HepG2 (cell line): ENCODE data around the gene MRPL38. TPM values are rescaled to one million over a fixed set of nuclear protein-coding genes. Genes with fewer than 3 reads are reported as not detected.

ENCODE experiments used
- KAT8 ChIP-seq: IDR thresholded peaks from 2 replicates; pipeline ENCODE4 v1.6.1; 2016; ENCODE audit warnings: missing genetic modification reagents, missing compliant biosample characterization
- MAF1 ChIP-seq: sonication (generic); formaldehyde crosslinking; IDR thresholded peaks from 2 replicates; pipeline ENCODE4 v1.5.0; 2020; ENCODE audit warnings: missing genetic modification reagents, borderline replicate concordance
- PCBP1 ChIP-seq: fragments of 200-400 bp; formaldehyde crosslinking; IDR thresholded peaks from 2 replicates; pipeline ENCODE4 v1.6.1; 2017; ENCODE audit warnings: mild to moderate bottlenecking, low read depth, low read length, borderline replicate concordance
- POLR2AphosphoS2 ChIP-seq: IDR thresholded peaks from 2 replicates; pipeline ENCODE4 v1.6.1; 2011; ENCODE audit warnings: low read depth, low read length, improper control_type of control experiment
- PRDM15 ChIP-seq: sonication (generic); formaldehyde crosslinking; IDR thresholded peaks from 2 replicates; pipeline ENCODE4 v1.4.0; 2020; ENCODE audit warnings: missing genetic modification reagents
- RBM39 ChIP-seq: fragments of 200-400 bp; formaldehyde crosslinking; IDR thresholded peaks from one replicate; pipeline ENCODE4 v1.6.1; 2018; ENCODE audit warnings: antibody characterized with exemption, mild to moderate bottlenecking, low read depth, low read length; ENCODE audit not compliant: poor library complexity, severe bottlenecking
- RNF219 ChIP-seq: sonication (generic); formaldehyde crosslinking; IDR thresholded peaks from 2 replicates; pipeline ENCODE4 v1.5.0; 2020; ENCODE audit warnings: mild to moderate bottlenecking, missing genetic modification reagents
- TBP ChIP-seq: sonication (generic); formaldehyde crosslinking; IDR thresholded peaks from 2 replicates; pipeline ENCODE4 v1.5.0; 2020; ENCODE audit warnings: missing genetic modification reagents
- ZBTB37 ChIP-seq: sonication (generic); formaldehyde crosslinking; IDR thresholded peaks from 2 replicates; pipeline ENCODE4 v1.4.0; 2020; ENCODE audit warnings: mild to moderate bottlenecking, missing genetic modification reagents
- ZBTB39 ChIP-seq: sonication (generic); formaldehyde crosslinking; IDR thresholded peaks from 2 replicates; pipeline ENCODE4 v1.5.0; 2020; ENCODE audit warnings: missing genetic modification reagents
- ZFX ChIP-seq: sonication (generic); formaldehyde crosslinking; IDR thresholded peaks from 2 replicates; pipeline ENCODE4 v1.4.0; 2020; ENCODE audit warnings: mild to moderate bottlenecking, low read depth, missing genetic modification reagents, moderate library complexity
- ZKSCAN8 ChIP-seq: IDR thresholded peaks from 2 replicates; pipeline ENCODE4 v1.6.1; 2016; ENCODE audit warnings: borderline replicate concordance, missing genetic modification reagents, missing compliant biosample characterization
- ZNF354B ChIP-seq: sonication (generic); formaldehyde crosslinking; IDR thresholded peaks from 2 replicates; pipeline ENCODE4 v1.8.0; 2022; ENCODE audit warnings: mild to moderate bottlenecking, missing genetic modification reagents
- ZNF496 ChIP-seq: sonication (generic); formaldehyde crosslinking; IDR thresholded peaks from 2 replicates; pipeline ENCODE4 v1.8.1; 2023; ENCODE audit warnings: mild to moderate bottlenecking, moderate library complexity, missing genetic modification reagents; ENCODE audit not compliant: insufficient replicate concordance
- ZXDC ChIP-seq: sonication (generic); formaldehyde crosslinking; IDR thresholded peaks from 2 replicates; pipeline ENCODE4 v1.5.0; 2020; ENCODE audit warnings: mild to moderate bottlenecking, missing genetic modification reagents
- polyA plus RNA-seq, 8 experiments: library from polyadenylated mRNA; depleted of rRNA in 3 of 8; stranded (reverse) in 7 of 8; unstranded in 1 of 8; fragments of >200 nt; fragmentation: Illumina TruSeq in 4 of 8; extraction: Trizol in 4 of 8; gene quantifications; 2 replicates each; pipeline versions ENCODE4 v1.2.1 to v1.2.3, GENCODE V29; 2011 to 2016; ENCODE audit warnings: low read depth in 4 of 8, missing spikeins in 1 of 8, mixed read lengths in 1 of 8; ENCODE audit not compliant: insufficient read depth in 1 of 8
- total RNA-seq, 5 experiments: library from RNA; depleted of rRNA; stranded (reverse); fragments of >200 nt; fragmentation: Illumina TruSeq; extraction: Trizol; gene quantifications; 2 replicates each; pipeline ENCODE4 v1.2.3, GENCODE V29; 2016; ENCODE audit warnings: low read depth in 1 of 5

The MRPL38 gene
- total and polyA plus RNA-seq, 2 of the 13 experiments (the other 11 are each of a cell fraction or from before 2014, with no cell fraction given), result 83.7 to 125 TPM

GRCh38 chr17:75878174-75878998 lies 26.3 kb downstream of the MRPL38 start, which contains the start of gene TRIM47 (continued):
- no peak; the same call in 1 of the 2 replicates for TF ChIP-seq RNF219
- TF ChIP-seq MAF1, result 0 out of 2 replicates have a peak, but pooled peaks have one; percentile 30
- peak; percentile 46; the same call in 1 of the 2 replicates for TF ChIP-seq KAT8 (CRISPR knock-in tag)
- peak; percentile 75; the same call in 1 of the 2 replicates for TF ChIP-seq PRDM15 (CRISPR knock-in tag)
- 0 out of 2 replicates have a peak, but pooled peaks have one; percentile 15 for TF ChIP-seq ZBTB39 (CRISPR knock-in tag)
- TF ChIP-seq ZKSCAN8, result no peak
- TF ChIP-seq PCBP1, result 0 out of 2 replicates have a peak, but pooled peaks have one; percentile 73
- no peak for TF ChIP-seq TBP (CRISPR knock-in tag)
- TF ChIP-seq ZBTB37 (CRISPR knock-in tag), result no peak
- TF ChIP-seq ZNF496 (CRISPR knock-in tag), result no peak
- TF ChIP-seq POLR2AphosphoS2, result no peak
- peak; percentile 86 for TF ChIP-seq ZFX (CRISPR knock-in tag)
- TF ChIP-seq ZNF354B (CRISPR knock-in tag), result 0 out of 2 replicates have a peak, but pooled peaks have one; percentile 59
- TF ChIP-seq ZXDC, result peak; percentile 70; the same call in 1 of the 2 replicates
- no peak for TF ChIP-seq RBM39
